ENCODE results near the gene ALG2.

GRCh38 chr9:99221621-99222415 is at the start of gene ALG2, which contains the start of gene SEC61B:
- no peak for TF ChIP-seq CTCF (IDR thresholded peaks at IDR 0.05)
- peak in 1 of 2 donors; percentile 60 for TF ChIP-seq POLR2A (IDR thresholded peaks at IDR 0.05)
